Measurements from ENCODE around the gene MKX.

DNA sequence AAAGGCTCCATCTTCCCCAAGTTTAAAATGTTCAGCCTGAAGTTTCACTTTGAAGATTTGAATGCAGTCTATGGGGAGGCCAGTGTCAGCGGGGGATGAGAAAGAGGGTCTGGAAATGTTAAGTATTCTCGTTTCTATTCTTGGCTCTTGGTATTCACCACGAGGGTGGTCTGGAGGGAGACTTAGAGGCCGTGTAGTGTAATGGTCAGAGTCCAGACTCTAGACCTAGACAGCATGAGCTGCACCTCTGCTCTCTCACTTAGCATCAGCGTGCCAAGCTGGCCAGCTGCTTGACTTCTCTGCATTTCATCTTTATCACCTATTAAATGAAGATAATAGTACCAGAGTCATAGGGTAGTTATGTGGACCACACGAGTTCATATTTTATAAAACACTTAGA, 57.9 kb downstream of the MKX start:
- TF ChIP-seq, protein P1, sequence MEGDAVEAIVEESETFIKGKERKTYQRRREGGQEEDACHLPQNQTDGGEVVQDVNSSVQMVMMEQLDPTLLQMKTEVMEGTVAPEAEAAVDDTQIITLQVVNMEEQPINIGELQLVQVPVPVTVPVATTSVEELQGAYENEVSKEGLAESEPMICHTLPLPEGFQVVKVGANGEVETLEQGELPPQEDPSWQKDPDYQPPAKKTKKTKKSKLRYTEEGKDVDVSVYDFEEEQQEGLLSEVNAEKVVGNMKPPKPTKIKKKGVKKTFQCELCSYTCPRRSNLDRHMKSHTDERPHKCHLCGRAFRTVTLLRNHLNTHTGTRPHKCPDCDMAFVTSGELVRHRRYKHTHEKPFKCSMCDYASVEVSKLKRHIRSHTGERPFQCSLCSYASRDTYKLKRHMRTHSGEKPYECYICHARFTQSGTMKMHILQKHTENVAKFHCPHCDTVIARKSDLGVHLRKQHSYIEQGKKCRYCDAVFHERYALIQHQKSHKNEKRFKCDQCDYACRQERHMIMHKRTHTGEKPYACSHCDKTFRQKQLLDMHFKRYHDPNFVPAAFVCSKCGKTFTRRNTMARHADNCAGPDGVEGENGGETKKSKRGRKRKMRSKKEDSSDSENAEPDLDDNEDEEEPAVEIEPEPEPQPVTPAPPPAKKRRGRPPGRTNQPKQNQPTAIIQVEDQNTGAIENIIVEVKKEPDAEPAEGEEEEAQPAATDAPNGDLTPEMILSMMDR (IDR thresholded peaks at IDR 0.05), result no peak
- TF ChIP-seq SREBF2 (IDR thresholded peaks at IDR 0.05), result no peak
- no peak for TF ChIP-seq CBX2 (IDR thresholded peaks at IDR 0.05; ENCODE audit: borderline replicate concordance, low read depth)
- no peak for TF ChIP-seq MAFK (IDR thresholded peaks at IDR 0.05; ENCODE audit: partially characterized antibody)
- no peak for TF ChIP-seq RCOR1 (IDR thresholded peaks at IDR 0.05; ENCODE audit: low read depth, low read length)
- TF ChIP-seq POLR2A (IDR thresholded peaks at IDR 0.05; ENCODE audit: low read length), result no peak
